GM21515 (cell line): ENCODE results near the gene CAPG.
A peak's percentile ranks its signal among the peaks of the same experiment; 100 is the strongest.

ENCODE experiments used
- ATAC-seq: cut with Tn5 transposase; IDR thresholded peaks from one replicate; pipeline ENCODE4 v1.9.1; 2021; ENCODE audit not compliant: unreplicated experiment

The CAPG gene

GRCh38 chr2:85439025-85439472 is 28.9 kb upstream of the CAPG start:
- no peak for ATAC-seq

- ATAC-seq: no peak
Measured at GRCh38 chr2:85438201-85439024, 28.2 kb upstream of the CAPG start.

- peak; percentile 78 for ATAC-seq
Measured at GRCh38 chr2:85437488-85438200, 27.5 kb upstream of the CAPG start.

GRCh38 chr2:85436836-85437487 is 26.8 kb upstream of the CAPG start:
- no peak for ATAC-seq

GRCh38 chr2:85435981-85436835 is 26.0 kb upstream of the CAPG start:
- ATAC-seq: no peak

GRCh38 chr2:85435220-85435958 is 25.2 kb upstream of the CAPG start:
- no peak for ATAC-seq

- no peak for ATAC-seq
Measured at GRCh38 chr2:85434696-85435095, 24.5 kb upstream of the CAPG start.

GRCh38 chr2:85433511-85434089 is 23.4 kb upstream of the CAPG start:
- no peak for ATAC-seq

GRCh38 chr2:85431570-85432205 is 21.5 kb upstream of the CAPG start:
- ATAC-seq: no peak

- no peak for ATAC-seq
Measured at GRCh38 chr2:85430752-85431569, 20.8 kb upstream of the CAPG start.

GRCh38 chr2:85429924-85430289 is 19.7 kb upstream of the CAPG start:
- no peak for ATAC-seq

- no peak for ATAC-seq
Measured at GRCh38 chr2:85429213-85429923, 19.2 kb upstream of the CAPG start.

GRCh38 chr2:85428343-85428881 is 18.2 kb upstream of the CAPG start:
- no peak for ATAC-seq

GRCh38 chr2:85427300-85427835 is 17.2 kb upstream of the CAPG start:
- ATAC-seq: no peak

GRCh38 chr2:85425588-85425987 is 15.4 kb upstream of the CAPG start:
- ATAC-seq: no peak

GRCh38 chr2:85423525-85423924 is 13.4 kb upstream of the CAPG start:
- no peak for ATAC-seq

GRCh38 chr2:85422072-85422457 is 11.9 kb upstream of the CAPG start:
- no peak for ATAC-seq
